Measurements from ENCODE around the gene GABRD.

The GABRD gene

DNA sequence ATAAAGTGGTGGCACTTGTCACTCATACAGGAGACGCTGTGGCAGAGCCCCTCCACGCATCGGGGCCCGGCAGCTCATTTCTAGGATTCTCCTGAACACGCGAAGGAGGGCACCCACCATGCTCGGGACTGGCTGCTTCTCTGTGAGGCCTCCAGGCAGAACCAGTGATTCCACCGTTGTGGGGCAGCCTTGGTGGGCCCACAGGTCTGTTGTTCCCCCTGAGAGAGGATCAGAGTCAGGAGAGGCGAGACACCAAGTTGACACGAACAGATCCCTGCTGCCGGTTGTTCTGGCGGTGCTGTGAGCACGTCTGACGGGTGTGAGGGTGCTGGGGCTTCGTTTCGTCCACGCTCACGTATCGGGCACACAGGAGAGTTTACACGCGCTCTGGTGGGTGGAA lies 57.7 kb downstream of the GABRD start:
- DNase-seq (ENCODE audit: low read depth in 2 of 2), result no peak

DNA sequence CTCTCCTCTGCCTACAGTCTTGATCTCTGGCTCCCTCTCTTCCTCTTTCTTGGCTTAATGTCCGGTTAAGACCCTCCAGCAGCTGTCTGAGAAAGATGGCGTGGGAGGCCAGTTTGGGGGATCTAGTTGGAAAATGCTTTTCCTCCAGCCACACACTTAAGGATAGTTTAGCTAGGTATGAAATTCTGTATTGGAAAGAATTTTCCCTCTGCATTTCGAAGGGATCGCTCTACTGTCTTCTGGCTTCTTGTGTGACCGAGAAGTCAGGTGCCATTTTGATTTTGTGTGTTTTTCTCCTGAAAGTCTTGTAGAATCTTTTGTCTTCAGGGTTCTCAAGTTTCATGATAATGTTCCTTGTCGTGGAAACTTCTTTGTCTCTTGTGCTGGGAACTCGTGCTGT lies 59.0 kb downstream of the GABRD start:
- DNase-seq (ENCODE audit: low read depth in 2 of 2), result no peak

DNA sequence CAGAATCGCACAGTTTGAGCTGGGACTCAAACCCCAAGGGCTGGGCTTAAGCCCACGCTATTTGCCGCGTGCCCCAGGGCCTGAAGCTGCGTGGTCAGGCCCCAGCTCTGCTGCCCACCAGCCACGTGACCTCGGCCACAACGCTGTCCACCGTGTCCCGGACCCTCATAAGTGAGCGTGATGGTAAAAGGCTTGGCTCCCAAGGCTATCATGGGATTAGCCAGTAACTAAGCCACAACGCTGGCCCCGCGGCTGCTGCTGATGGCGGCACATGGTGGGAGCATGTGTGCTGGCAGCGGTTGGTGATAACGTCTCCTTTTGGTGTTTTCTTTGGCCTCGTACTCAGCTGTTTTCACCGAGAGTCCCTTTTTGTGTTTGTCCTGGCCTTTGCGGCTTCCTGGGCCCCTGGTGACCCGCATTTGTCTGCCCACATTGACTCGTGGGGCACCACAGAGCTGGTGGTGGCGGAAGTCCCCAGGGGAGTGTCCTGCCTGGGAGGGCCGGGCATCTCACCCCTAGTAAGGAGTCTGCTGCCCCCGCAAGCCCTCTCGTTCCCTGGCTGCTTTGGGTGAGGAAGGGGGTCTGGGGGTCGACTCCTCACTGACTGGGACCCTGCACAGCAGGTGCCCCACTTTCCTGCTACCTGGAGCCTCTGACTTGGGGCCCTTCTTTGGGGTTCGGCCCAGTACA lies 60.4 kb downstream of the GABRD start:
- DNase-seq (ENCODE audit: low read depth in 2 of 2), result no peak

DNA sequence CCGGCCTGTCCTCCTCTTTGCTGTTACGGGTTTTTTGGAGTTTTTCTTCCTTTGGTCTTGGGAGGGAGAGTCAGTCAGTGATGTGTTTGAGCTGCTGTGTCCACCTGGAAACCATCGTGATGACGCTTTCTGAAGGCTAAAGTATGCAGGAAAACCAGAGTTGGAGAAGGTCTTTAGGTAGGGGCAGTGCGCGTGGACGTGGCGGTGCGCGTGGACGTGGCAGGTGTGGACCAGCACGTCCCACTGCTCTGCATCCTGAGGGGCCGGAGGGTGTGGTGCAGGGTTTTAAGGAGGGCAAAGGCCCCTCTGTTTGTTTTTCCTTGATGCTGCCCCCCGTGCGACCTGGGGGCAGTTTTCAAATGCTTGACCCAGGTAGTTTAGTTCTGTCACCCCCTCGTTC lies 61.0 kb downstream of the GABRD start:
- no peak for DNase-seq (ENCODE audit: low read depth in 2 of 2)
